GM10266 (cell line): ENCODE data around the gene ECSIT.

Source experiments
- DNase-seq: peaks from one replicate; pipeline ENCODE4 v3.0.0; 2012; ENCODE audit errors: extremely low spot score
- TF ChIP-seq, protein P1 (sequence below): IDR thresholded peaks from 2 replicates; pipeline ENCODE4 v1.5.1; 2012; ENCODE audit warnings: mild to moderate bottlenecking, low read depth; ENCODE audit not compliant: control insufficient read depth, insufficient read depth; ENCODE audit errors: missing control alignments

The ECSIT gene

DNA sequence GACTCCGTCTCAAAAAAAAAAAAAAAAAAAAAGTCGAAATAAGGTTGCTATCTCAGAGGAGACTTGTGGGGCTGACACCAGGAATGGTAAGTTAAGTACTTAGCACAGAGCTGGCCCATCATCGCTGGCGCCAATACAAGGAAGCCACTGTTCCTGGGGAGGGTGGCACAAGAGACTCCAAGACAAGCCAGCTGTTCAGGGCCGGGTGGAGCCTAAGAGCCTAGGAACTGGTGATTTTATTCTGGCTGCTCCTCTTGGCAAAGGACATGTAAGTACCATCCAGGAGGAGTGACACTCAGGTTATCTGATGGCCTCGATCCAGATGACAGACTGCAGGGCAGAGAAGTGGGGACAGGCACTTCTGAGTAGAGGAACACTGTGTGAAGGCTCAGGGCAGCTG lies 26.3 kb upstream of the ECSIT start:
- TF ChIP-seq, protein P1, sequence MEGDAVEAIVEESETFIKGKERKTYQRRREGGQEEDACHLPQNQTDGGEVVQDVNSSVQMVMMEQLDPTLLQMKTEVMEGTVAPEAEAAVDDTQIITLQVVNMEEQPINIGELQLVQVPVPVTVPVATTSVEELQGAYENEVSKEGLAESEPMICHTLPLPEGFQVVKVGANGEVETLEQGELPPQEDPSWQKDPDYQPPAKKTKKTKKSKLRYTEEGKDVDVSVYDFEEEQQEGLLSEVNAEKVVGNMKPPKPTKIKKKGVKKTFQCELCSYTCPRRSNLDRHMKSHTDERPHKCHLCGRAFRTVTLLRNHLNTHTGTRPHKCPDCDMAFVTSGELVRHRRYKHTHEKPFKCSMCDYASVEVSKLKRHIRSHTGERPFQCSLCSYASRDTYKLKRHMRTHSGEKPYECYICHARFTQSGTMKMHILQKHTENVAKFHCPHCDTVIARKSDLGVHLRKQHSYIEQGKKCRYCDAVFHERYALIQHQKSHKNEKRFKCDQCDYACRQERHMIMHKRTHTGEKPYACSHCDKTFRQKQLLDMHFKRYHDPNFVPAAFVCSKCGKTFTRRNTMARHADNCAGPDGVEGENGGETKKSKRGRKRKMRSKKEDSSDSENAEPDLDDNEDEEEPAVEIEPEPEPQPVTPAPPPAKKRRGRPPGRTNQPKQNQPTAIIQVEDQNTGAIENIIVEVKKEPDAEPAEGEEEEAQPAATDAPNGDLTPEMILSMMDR = no peak
- DNase-seq = no peak

DNA sequence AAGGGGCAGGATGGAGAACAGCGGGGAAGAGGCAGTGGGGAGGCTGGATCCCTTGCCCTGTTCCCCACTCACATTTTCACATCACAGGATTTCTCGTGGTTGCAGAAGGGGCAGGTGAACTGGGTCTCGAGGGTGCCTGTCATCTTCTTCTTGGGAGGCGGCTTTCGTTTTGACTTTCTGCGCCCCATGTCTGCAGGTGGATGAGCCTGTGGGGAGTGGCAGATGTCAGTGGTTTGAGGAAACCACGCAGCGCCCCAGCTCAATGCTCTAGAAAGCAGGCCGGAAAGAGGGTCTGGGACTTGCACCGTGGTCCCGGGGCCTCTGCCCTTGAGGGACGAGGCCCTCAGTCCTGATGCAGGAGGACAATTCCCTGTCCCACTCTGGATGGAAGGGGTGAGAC lies 25.2 kb upstream of the ECSIT start:
- DNase-seq = no peak
- TF ChIP-seq, protein P1 = no peak

DNA sequence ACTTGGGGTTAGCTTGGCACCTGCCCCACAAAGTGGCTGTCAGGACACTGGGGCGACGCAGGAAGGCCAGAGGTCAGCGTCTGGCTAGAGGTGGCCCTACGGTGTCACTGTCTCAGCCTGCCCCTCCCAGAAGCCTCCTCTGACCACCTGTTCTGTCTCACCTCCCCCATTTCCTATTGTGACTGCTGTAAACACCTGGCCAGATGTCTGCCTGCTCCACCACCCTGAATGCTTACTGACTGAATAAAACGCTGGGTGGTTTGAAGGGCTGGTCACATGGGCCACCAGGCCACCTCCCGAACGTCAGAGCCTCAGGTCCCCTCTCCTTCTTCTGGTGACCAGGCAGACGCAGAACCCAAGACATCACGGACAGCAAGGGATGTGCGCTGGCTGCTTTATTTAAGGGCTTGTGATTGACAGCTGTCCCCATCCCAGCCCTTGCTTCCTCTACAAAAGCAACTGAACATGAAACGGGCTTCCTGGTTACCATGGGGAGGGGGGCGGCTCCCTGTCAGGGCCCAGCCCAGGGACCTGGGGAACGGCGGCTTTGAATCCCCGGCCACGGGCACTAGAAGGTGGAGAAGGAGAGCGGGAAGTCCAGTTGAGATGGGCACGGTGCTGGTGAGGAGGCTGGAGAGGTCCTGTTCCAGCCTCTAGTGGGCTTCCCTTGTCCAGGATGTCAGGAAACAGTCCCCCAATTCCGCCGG lies 23.9 kb upstream of the ECSIT start:
- DNase-seq = no peak
- TF ChIP-seq, protein P1 = no peak

DNA sequence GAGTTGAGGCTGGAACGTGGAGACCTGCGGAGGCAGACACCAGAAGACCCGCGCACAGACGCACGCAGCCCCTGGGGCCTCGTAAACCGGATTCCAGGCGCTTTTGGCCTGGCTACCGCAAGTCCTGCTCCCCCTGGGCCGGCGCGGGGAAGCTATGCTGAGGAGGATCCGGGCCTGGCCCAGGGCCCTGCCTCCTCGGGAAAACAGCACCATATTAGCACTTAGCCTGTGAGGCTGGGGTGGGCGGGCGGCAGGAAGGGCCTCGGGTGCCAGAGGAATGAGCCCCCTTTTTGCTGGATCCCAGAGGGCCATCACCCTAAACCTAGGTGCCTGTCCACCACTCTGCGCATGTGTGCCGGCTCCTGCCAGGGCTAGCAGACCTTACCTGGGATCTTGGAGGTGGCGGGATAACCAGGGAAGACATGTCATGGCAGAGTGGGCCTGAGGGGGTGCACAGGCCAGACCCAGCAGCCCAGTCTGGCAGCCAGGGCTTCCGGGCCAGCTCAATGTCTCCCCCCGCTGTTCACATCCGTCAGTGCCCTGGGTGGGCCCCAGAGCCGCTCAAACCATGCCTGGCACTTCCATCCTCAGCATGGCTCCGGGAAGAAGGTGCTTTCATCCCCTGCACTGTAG lies 22.8 kb upstream of the ECSIT start:
- no peak for DNase-seq
- TF ChIP-seq, protein P1 = peak; percentile 49

DNA sequence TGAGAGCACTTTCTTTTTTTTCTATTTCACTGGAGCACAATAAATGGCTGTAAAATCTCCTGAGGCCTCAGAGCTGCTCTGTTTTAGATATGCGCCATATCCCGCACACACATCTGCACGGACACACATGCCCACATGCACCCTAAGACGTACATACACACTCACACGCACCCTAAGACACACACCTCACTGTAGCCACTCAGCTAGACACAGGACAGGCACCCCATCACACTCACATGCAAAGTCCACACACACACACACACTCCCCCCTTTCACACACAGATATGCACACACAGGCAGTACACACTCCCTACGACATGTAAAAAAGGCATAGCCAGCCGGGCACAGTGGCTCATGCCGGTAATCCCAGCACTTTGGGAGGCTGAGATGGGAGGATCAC lies 21.3 kb upstream of the ECSIT start:
- TF ChIP-seq, protein P1 = no peak
- no peak for DNase-seq

DNA sequence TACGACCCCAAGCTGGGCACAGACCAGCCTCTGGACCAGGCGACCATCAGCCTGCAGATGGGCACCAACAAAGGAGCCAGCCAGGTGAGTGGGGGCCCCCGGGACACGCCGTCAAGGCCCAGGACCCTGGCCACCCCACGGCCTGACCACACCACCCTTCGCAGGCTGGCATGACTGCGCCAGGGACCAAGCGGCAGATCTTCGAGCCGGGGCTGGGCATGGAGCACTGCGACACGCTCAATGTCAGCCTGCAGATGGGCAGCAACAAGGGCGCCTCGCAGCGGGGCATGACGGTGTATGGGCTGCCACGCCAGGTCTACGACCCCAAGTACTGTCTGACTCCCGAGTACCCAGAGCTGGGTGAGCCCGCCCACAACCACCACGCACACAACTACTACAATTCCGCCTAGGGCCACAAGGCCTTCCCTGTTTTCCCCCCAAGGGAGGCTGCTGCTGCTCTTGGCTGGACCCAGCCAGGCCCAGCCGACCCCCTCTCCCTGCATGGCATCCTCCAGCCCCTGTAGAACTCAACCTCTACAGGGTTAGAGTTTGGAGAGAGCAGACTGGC lies 20.5 kb upstream of the ECSIT start:
- no peak for DNase-seq
- TF ChIP-seq, protein P1 = no peak
